ENCODE data around the gene PIBF1.
"Not testable (repeated sequence)": the region's sequence is repeated elsewhere in the genome, so short reads cannot be mapped to it uniquely, and the experiment has no call there.

PIBF1 gene

GRCh38 chr13:72784679-72785078, 2.7 kb downstream of the PIBF1 start:
- not testable (repeated sequence) for H3K9ac ChIP-seq (ENCODE audit: low read depth, low read length); H3K4me1 ChIP-seq (ENCODE audit: control insufficient read depth, insufficient read depth, low read length); H3K36me3 ChIP-seq (ENCODE audit: control insufficient read depth, insufficient read depth, low read length); H3K4me3 ChIP-seq (ENCODE audit: low read depth, low read length); H3K9me3 ChIP-seq (ENCODE audit: control insufficient read depth, insufficient read depth, low read length); H3K27me3 ChIP-seq (ENCODE audit: control insufficient read depth, insufficient read depth, low read length)

- no peaks in the 10 kb centered on the region for H3K27me3 ChIP-seq (ENCODE audit: control insufficient read depth, insufficient read depth, low read length)
- no peak overlapping the region for H3K4me3 ChIP-seq (ENCODE audit: low read depth, low read length)
- H3K36me3 ChIP-seq (ENCODE audit: control insufficient read depth, insufficient read depth, low read length): no peaks in the 10 kb centered on the region
- H3K9ac ChIP-seq (ENCODE audit: low read depth, low read length): no peak overlapping the region
- H3K9me3 ChIP-seq (ENCODE audit: control insufficient read depth, insufficient read depth, low read length): no peaks in the 10 kb centered on the region
- no peaks in the 10 kb centered on the region for H3K4me1 ChIP-seq (ENCODE audit: control insufficient read depth, insufficient read depth, low read length)
Measured at GRCh38 chr13:72788831-72789230, 6.9 kb downstream of the PIBF1 start.

DNA sequence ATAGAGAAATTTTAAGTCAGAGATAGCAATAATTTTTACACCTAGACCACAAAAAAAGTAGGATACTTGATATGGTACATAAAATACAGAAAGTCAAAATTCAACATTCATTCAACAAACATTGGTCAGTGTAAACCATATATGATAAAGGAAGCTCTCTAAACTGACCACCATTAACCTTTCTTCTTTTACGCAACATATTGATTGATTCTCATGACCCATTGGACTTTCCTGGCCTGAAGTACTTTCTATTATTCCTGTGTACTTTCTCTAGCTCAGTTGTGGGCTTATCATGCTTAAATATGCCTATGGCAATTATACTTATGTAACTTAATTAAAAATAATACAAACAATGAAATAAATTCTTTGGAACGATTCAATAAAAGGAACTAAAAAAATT, 10.7 kb downstream of the PIBF1 start:
- H3K9ac ChIP-seq (ENCODE audit: low read depth, low read length): no peak overlapping the region
- H3K27me3 ChIP-seq (ENCODE audit: control insufficient read depth, insufficient read depth, low read length): no peaks in the 10 kb centered on the region
- no peaks in the 10 kb centered on the region for H3K36me3 ChIP-seq (ENCODE audit: control insufficient read depth, insufficient read depth, low read length)
- H3K4me1 ChIP-seq (ENCODE audit: control insufficient read depth, insufficient read depth, low read length): no peaks in the 10 kb centered on the region
- no peaks in the 10 kb centered on the region for H3K9me3 ChIP-seq (ENCODE audit: control insufficient read depth, insufficient read depth, low read length)
- H3K4me3 ChIP-seq (ENCODE audit: low read depth, low read length): no peak overlapping the region

DNA sequence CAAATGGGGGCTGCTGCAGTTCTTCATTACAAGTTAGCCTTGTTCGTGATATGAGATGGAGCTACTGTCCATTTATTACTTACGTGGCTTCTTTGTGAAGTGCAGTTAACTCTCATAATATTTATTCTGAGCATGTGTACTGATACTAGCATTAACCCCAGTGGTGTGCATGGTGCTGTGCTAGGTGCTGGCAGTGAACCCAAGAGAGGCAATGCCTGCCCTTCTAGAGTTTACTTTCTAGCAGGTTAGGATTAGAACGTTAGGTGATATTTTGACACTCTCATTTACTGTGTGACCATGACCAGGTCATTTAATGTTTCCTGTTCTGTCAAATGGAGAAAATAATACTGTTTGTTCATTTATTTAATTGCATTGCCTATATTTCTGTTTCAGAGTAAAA, 16.9 kb downstream of the PIBF1 start:
- Histone ChIP-seq H3K36me3 (ENCODE audit: control insufficient read depth, insufficient read depth, low read length) (no peaks in the 10 kb centered on the region), H3K9me3 (ENCODE audit: control insufficient read depth, insufficient read depth, low read length) (no peaks in the 10 kb centered on the region), H3K4me1 (ENCODE audit: control insufficient read depth, insufficient read depth, low read length) (no peaks in the 10 kb centered on the region), H3K27me3 (ENCODE audit: control insufficient read depth, insufficient read depth, low read length) (no peaks in the 10 kb centered on the region), H3K9ac (ENCODE audit: low read depth, low read length) (no peak overlapping the region), H3K4me3 (ENCODE audit: low read depth, low read length) (no peak overlapping the region)

DNA sequence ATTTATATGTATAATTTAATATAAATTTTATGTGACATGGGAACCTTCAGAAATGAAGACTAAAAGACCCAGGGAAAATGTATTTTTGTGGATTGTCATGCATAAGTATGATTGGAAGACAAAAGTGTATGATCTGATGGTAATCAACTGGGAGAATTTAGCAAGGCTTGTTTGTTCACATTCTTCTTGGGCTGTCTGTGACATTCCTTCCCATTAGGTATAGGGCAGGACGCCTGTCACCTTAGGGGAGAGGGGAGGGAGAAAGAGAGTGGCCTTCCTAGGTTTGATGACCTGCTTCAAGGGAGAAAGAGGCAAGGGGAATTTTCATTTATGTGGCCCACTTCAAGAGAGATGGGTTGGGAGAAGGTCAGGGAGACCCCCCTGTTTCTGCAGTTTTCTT, 22.4 kb downstream of the PIBF1 start:
- Histone ChIP-seq H3K9me3 (ENCODE audit: control insufficient read depth, insufficient read depth, low read length) (no peaks in the 10 kb centered on the region), H3K4me1 (ENCODE audit: control insufficient read depth, insufficient read depth, low read length) (no peaks in the 10 kb centered on the region), H3K36me3 (ENCODE audit: control insufficient read depth, insufficient read depth, low read length) (no peaks in the 10 kb centered on the region), H3K4me3 (ENCODE audit: low read depth, low read length) (no peak overlapping the region), H3K9ac (ENCODE audit: low read depth, low read length) (no peak overlapping the region), H3K27me3 (ENCODE audit: control insufficient read depth, insufficient read depth, low read length) (no peaks in the 10 kb centered on the region)

GRCh38 chr13:72805676-72806346, 23.9 kb downstream of the PIBF1 start:
- H3K36me3 ChIP-seq (ENCODE audit: control insufficient read depth, insufficient read depth, low read length): no peaks in the 10 kb centered on the region
- no peaks in the 10 kb centered on the region for H3K9me3 ChIP-seq (ENCODE audit: control insufficient read depth, insufficient read depth, low read length)
- H3K27me3 ChIP-seq (ENCODE audit: control insufficient read depth, insufficient read depth, low read length): no peaks in the 10 kb centered on the region
- H3K9ac ChIP-seq (ENCODE audit: low read depth, low read length): no peak overlapping the region
- no peaks in the 10 kb centered on the region for H3K4me1 ChIP-seq (ENCODE audit: control insufficient read depth, insufficient read depth, low read length)
- no peak overlapping the region for H3K4me3 ChIP-seq (ENCODE audit: low read depth, low read length)

GRCh38 chr13:72806514-72806913, 24.6 kb downstream of the PIBF1 start:
- not testable (repeated sequence) for H3K27me3 ChIP-seq (ENCODE audit: control insufficient read depth, insufficient read depth, low read length); H3K36me3 ChIP-seq (ENCODE audit: control insufficient read depth, insufficient read depth, low read length); H3K9me3 ChIP-seq (ENCODE audit: control insufficient read depth, insufficient read depth, low read length); H3K4me3 ChIP-seq (ENCODE audit: low read depth, low read length); H3K9ac ChIP-seq (ENCODE audit: low read depth, low read length); H3K4me1 ChIP-seq (ENCODE audit: control insufficient read depth, insufficient read depth, low read length)

DNA sequence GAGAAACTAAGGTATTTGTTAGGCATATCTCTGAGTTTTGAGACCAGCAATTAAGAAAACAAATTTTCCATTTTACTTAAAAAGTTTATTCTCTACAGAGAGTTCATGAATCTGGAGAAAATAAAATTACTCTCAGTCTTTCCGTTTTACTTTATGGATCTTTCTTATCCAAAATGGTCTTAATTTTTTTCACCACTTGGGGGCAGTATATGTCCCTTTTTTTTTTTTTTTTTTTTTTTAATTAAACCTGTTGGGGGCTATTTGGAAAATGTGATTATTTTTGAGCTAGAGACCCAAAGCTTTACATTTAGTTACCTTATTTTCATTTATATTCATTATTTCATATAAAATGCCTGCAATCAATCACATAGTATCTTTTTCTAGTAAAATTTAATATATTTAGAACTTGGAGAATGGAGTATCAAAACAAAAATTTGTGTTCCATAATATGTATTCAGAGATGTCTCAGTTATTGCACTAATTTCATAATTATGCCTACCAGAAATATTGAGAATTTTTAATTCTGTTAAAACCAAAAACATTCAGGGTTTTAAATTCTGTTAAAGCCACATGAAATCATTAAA, 27.1 kb downstream of the PIBF1 start:
- H3K27me3 ChIP-seq (ENCODE audit: control insufficient read depth, insufficient read depth, low read length): no peaks in the 10 kb centered on the region
- no peaks in the 10 kb centered on the region for H3K4me1 ChIP-seq (ENCODE audit: control insufficient read depth, insufficient read depth, low read length)
- H3K4me3 ChIP-seq (ENCODE audit: low read depth, low read length): no peak overlapping the region
- no peak overlapping the region for H3K9ac ChIP-seq (ENCODE audit: low read depth, low read length)
- H3K9me3 ChIP-seq (ENCODE audit: control insufficient read depth, insufficient read depth, low read length): no peaks in the 10 kb centered on the region
- H3K36me3 ChIP-seq (ENCODE audit: control insufficient read depth, insufficient read depth, low read length): no peaks in the 10 kb centered on the region

DNA sequence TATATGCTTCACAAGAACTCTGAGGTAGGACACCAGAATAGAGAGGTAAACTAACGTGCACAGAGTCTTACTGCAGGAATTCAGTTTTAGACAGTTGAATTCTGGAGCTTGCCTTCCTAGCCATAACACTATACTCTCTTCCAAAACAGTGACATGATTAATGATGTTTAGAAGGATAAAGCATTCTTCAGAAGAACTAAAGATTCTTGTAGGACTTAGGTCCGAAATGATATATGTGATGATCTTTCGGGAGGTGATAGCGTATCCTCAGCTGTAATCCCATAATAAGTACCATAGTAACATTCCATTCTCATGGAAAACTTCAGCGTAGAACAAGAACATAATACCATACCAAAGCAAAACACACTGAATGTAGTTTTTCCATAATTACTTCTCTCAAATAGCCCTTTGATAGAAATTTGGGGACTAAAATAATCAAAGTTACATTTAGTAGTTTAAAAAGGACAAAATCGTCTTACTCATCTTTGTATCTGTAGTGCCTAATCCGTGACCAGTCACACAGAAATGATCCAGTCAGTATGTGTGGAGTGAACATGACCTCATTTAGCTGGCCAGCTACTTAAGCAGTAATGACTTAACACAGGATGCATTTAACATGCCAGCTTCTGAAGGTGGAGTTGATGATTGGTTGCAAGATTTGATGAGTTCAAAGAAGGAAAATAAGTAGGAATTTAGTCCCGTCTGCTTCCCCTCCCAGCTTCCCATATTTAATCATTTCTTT, 38.4 kb downstream of the PIBF1 start:
- Histone ChIP-seq H3K9me3 (ENCODE audit: control insufficient read depth, insufficient read depth, low read length) (no peaks in the 10 kb centered on the region), H3K4me3 (ENCODE audit: low read depth, low read length) (no peak overlapping the region), H3K9ac (ENCODE audit: low read depth, low read length) (no peak overlapping the region), H3K4me1 (ENCODE audit: control insufficient read depth, insufficient read depth, low read length) (peaks cover 10% of the 10 kb centered on the region), H3K27me3 (ENCODE audit: control insufficient read depth, insufficient read depth, low read length) (no peaks in the 10 kb centered on the region), H3K36me3 (ENCODE audit: control insufficient read depth, insufficient read depth, low read length) (no peaks in the 10 kb centered on the region)

DNA sequence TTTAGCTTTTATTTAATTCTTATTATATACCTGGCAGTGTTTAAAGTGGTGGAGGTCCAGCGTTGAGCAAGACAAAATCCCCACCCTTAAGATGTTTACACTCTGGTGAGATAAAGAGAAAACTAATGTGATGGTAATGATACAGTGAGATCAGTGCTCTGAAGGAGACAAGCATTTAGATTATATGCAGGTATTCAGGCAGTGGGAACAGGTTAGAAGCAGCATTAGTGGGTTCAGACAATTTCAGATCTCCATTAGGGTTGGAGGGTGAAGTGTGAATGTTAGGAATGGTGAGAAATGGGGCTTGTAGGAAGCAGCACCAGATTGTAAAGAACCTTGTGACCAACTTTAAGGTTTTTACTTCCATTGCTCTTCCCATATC, 39.0 kb downstream of the PIBF1 start:
- Histone ChIP-seq H3K9ac (ENCODE audit: low read depth, low read length) (no peak overlapping the region), H3K4me3 (ENCODE audit: low read depth, low read length) (no peak overlapping the region), H3K27me3 (ENCODE audit: control insufficient read depth, insufficient read depth, low read length) (no peaks in the 10 kb centered on the region), H3K4me1 (ENCODE audit: control insufficient read depth, insufficient read depth, low read length) (peaks cover 10% of the 10 kb centered on the region), H3K9me3 (ENCODE audit: control insufficient read depth, insufficient read depth, low read length) (no peaks in the 10 kb centered on the region), H3K36me3 (ENCODE audit: control insufficient read depth, insufficient read depth, low read length) (no peaks in the 10 kb centered on the region)

GRCh38 chr13:72823081-72823480, 41.1 kb downstream of the PIBF1 start:
- H3K9ac ChIP-seq (ENCODE audit: low read depth, low read length): no peak overlapping the region
- no peaks in the 10 kb centered on the region for H3K9me3 ChIP-seq (ENCODE audit: control insufficient read depth, insufficient read depth, low read length)
- H3K4me1 ChIP-seq (ENCODE audit: control insufficient read depth, insufficient read depth, low read length): peaks cover 10% of the 10 kb centered on the region
- no peaks in the 10 kb centered on the region for H3K27me3 ChIP-seq (ENCODE audit: control insufficient read depth, insufficient read depth, low read length)
- H3K4me3 ChIP-seq (ENCODE audit: low read depth, low read length): no peak overlapping the region
- H3K36me3 ChIP-seq (ENCODE audit: control insufficient read depth, insufficient read depth, low read length): no peaks in the 10 kb centered on the region

GRCh38 chr13:72823724-72824123, 41.8 kb downstream of the PIBF1 start:
- no peak overlapping the region for H3K9ac ChIP-seq (ENCODE audit: low read depth, low read length)

More at GRCh38 chr13:72823724-72824123, 41.8 kb downstream of the PIBF1 start:
- Histone ChIP-seq H3K27me3 (ENCODE audit: control insufficient read depth, insufficient read depth, low read length) (no peaks in the 10 kb centered on the region), H3K4me3 (ENCODE audit: low read depth, low read length) (no peak overlapping the region), H3K9me3 (ENCODE audit: control insufficient read depth, insufficient read depth, low read length) (no peaks in the 10 kb centered on the region), H3K4me1 (ENCODE audit: control insufficient read depth, insufficient read depth, low read length) (peaks cover 10% of the 10 kb centered on the region), H3K36me3 (ENCODE audit: control insufficient read depth, insufficient read depth, low read length) (no peaks in the 10 kb centered on the region)
